HG03045 (cell line): ENCODE results near the gene PRND.
"Not testable (repeated sequence)": the region's sequence is repeated elsewhere in the genome, so short reads cannot be mapped to it uniquely, and the experiment has no call there.

Experiments
- ATAC-seq: cut with Tn5 transposase; IDR thresholded peaks from one replicate; pipeline ENCODE4 v1.9.1; 2021; ENCODE audit warnings: mild to moderate bottlenecking, moderate library complexity; ENCODE audit not compliant: unreplicated experiment

Gene PRND, protein sequence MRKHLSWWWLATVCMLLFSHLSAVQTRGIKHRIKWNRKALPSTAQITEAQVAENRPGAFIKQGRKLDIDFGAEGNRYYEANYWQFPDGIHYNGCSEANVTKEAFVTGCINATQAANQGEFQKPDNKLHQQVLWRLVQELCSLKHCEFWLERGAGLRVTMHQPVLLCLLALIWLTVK

DNA sequence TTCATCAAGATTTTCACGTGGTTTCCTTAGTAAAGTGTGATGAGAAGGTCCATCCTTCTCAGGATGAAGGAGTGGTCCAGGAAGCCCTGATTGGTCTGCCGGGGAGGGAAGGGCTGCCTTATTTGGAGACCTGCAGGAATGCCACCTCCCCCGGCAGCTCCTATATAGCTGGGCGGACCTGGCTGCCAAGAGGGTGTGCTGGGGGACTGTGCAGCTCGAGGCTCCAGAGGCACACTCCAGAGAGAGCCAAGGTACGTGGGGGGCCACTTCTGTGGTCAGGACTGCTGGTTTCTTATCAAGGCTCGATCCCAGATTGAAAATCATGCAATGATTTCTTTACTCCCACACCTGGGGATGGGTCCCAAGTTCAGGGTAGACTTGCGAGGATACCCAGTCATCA lies at the start of gene PRND:
PRND (plus strand) TSS at position 191 of the 400 bp plus-strand sequence. CDS start 2,643 bp downstream, outside the sequence.
- no peak for ATAC-seq

DNA sequence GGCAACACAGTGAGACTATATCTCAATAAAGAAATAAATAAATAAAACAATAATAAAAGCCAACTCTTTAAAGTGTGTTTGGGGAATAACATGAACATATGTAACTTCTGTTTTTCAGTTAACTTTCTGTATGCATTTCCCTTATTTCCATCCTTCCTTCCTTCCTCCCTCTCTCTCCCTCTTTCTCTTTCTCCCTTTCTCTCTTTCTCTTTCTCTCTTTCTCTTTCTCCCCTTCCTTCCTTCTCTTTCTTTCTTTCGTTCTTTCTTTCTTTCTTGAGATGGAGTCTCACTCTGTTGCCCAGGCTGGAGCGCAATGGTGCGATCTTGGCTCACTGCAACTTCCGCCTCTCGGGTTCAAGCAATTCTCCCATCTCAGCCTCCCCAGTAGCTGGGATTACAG lies 48.8 kb upstream of the PRND start:
- no peak for ATAC-seq

DNA sequence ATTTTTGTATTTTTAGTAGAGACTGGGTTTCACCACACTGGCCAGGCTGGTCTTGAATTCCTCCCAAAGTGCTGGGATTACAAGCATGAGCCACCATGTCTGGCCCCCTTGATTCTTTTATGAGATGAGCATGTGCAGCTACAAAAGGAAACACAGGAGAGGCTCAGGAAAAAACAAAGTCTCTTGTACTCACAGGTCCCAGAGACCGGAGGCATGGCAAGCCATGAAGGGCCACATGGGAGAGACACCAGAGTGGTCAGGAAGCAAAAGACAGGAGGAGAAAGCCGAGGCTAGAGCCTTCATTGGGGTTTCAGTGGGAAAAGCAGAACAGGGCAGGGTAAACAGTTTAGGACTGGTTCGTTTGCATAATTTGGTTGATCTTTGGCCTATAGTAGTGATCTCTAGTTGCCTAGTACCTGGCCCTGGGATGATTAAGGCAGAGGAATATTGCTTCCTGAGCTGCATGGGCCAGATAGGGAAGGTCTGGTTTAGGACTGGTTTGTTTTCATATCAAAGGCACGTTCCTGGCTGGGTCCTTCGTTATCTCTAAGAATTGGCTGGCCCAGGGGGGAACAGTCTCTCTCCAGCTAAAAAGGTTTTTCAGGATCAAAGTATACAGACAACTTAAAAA lies 48.2 kb upstream of the PRND start:
- ATAC-seq = no peak

DNA sequence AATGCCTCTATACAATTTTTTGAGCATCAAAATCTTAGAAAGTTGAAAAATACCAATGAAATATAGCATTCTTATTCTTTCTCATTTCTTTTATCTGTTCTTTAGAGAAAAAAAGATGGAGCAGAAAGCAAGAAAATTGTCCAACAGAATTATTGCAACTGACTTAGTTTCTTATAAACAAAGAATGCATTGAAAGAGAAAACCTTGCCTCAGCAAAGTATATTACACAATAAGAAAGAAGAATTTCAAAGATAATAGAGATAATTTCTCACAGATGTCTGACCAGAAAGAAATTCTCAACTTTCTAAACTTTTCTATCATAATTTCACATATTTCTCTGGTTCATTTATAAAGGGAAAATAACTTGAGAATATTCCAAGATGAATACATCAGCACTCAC lies 47.0 kb upstream of the PRND start:
- no peak for ATAC-seq

DNA sequence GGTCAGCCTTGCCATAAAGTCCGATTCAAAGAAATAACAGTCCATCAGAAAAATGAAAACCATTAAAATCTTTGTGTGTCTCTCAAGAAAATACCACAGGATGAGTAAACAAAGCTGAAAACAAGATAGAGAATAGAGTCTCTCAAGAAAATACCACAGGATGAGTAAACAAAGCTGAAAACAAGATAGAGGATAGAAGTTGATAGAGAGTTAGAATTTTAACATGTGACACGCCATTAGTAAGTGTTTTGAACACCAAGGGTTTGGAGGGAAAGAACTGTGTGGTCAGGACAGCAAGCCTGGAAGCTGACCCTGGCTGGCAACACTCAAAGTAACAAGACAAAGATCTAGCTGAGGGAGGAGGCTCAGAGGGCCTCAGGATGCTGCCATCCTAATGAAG lies 43.9 kb upstream of the PRND start:
- no peak for ATAC-seq

DNA sequence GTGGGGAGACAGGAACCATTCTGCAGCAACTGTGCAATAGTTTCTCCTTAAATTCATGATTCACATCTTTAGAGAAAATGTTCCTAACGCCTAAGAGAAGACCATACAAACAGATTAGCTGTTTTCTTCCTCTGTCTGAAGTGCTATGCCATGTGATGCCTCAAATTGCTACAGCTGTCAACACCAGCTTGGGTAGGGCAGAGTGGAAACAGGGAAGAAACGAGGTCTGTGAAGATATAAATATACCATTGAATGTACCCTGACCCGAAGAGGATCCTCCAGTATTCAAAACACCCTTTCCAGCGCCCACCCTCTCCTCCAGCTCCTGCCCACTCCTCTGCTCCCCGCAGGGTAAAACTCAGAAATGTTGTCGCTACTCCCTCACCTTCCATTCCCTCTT lies 40.3 kb upstream of the PRND start:
- ATAC-seq = no peak

DNA sequence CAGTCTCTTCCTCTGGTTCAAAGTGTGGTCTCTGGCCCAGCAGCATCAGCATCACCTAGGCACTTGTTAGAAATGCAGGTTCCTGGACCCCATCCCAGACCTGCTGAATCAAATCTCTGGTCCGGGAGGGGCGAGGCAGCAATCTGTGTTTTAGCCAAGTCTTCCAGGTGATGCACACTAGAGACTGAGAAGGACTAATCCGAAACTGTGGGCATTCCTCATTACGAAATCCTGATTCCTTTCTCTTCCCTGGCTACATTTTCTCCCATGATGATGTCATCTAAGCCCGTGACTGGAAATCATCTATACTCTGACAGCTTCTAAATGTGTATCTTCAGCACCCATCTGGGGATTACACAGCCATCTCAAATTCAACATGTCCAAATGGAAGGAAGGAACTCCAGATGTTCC lies 39.7 kb upstream of the PRND start:
- no peak for ATAC-seq

DNA sequence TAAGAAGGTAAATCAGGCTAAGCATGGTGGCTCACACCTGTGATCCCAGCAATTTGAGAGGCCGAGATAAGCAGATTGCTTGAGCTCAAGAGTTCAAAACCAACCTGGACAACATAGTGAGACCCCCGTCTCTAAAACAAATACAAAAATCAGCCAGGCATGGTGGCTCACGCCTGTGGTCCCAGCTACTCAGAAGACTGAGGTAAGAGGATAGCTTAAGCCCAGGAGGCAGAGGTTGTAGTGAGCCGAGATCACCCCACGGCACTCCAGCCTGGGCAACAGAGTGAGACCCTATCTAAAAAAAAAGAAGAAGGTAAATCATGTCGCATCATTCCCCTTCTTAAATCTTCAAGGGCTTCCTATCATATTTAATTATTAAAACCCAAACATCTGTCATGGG lies 39.0 kb upstream of the PRND start:
- no peak for ATAC-seq

DNA sequence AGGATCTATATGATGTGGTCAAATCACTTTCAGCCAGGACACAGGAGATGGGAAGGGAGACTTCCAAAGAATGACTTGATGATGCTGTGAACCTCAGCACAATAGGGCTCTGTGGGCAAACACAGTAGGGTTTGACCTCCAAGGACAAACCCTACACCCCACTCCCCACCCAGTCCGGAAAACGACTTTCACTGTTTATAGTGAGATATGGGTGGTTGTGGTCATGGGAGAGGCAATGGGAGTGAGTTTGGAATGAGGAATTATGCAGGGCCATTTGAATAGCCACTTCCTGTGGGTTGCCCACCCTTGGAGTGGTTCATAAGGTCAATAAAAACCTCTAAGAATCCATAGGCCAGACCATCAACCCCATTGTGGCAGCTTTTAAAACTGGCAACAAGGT lies 38.4 kb upstream of the PRND start:
- ATAC-seq = no peak

DNA sequence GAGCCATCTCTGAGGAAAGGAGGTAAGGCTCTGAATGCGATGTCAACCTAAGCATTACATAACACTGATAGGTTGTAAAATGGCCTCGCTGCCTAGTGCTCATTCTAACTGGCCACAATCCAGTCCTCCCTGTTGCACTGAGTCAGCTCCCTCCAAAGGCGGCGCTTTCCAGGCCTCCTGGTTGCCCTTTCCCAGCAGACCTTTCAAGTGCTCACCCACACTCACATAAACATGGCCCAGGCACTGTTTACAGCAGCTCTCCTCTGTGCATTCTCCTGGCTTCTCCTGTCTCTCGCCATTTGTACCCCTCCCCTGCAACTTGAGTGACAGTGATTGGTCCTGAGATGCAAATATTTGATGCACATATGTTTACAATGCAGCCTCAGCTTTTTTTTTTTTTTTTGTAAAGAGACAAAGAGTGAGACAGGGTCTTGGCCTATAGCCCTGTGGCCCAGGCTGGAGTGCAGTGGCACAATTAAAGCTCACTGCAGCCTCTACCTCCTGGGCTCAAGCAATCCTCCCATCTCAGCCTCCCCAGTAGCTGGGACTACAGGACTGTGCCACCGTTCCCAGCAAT lies 36.8 kb upstream of the PRND start:
- ATAC-seq = no peak

DNA sequence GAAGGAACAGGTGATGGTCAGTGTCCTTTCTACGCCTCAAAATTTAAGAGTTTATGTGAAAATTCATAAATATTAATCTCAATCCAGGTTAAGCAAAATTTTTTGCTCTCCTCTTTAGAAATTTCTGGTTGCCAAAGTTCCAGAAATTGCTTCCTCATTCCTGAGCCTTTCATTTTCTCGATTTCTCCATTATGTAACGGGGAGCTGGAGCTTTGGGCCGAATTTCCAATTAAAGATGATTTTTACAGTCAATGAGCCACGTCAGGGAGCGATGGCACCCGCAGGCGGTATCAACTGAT lies 35.8 kb upstream of the PRND start:
- no peak for ATAC-seq

DNA sequence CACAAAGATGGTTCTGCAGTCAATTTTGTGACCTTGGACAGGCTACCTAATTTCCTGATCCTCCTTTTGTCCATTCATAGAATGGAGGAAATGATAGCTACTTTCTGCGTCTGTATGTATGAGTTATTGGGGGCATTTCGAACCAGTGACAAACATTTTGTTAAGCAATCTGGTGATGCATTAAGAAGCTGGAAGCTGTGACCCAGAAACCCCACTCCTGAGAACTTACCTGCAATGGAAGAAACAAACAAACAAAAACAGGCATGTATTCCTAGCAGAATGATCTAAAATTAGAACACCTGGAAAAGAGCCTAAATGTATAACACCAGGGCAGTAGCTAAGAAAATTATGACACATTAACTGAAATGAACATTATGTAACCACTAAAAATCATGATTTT lies 33.4 kb upstream of the PRND start:
- no peak for ATAC-seq

DNA sequence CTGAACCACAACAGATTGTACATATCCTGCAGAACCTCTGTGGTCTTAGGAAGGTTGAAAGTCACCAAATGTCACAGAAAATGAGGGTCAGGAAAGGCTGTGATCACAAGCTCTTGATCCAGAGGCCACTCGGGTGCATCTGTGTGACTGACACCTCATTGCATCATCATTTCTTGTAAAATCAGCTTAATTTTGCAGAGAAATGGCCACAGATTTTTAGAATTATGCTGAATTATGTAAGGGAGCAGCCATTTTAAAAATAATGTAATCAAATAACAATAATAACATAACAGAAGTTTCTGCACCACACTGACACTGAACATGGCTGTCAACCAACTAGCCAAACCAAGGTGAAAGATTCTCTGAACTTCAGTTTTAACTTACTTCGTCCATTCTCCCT lies 32.5 kb upstream of the PRND start:
- no peak for ATAC-seq

DNA sequence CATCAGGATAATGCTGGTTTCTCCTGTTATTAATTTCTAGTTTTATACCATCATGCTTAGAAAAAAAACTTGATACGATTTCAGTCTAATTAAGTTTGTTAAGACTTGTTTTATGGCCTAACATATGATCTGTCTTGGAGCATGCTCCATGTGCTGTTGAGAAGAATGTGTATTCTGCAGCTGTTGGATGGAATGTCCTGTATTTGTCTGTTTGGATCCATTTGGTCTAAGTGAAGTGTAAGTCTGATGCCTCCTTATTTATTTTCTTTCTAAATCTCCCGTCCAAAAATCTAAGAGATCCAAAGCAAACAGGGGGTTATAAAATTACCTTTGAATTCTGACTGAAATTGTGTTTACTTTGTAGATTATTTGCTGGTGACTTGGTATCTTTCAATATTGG lies 30.0 kb upstream of the PRND start:
- ATAC-seq = no peak

DNA sequence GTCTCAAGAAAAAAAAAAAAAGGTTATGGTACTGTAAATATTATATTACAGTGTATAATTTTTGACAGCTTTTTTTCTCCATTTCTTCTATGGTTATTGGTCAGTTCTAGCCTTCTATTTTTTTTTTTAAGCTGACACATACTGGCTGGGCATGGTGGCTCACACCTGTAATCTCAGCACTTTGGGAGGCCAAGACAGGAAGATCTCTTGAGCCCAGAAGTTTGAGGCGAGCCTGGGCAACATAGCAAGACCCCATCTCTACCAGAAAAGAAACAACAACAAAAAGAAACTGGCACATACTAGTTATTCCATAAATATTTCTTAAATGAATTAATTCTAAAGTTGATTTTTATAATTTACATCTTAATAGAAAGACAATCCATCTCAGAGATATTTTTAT lies 27.6 kb upstream of the PRND start:
- ATAC-seq = no peak

DNA sequence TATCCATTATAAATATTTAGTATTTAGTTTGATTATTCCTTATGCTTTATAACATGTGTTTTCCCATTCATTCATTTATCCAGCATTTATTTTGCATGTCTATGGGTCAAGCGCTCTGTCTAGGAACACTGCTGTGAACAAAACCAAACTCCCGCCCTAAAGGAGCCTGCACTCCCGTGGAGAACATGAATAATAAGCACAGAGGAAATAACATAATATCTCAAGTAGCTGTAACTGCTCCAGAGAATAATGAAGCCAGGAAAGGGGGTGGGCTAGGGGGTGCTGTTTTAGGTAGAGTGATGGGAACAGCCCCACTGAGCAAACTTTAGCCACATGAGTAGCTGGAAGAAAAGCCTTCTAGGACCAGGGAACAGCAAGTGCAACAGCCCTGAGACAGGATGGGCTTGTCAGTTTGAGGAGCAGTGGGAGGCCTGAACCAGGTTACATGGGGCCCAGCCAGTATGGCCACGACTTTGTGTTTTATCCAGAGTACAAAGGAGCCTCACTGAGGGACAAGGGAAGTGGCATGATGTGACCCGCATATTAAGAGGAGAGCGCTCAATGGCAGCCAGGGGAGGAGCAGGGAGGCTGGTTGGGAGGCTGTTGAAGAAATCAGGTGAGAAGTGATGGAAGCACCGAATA lies 24.4 kb upstream of the PRND start:
- no peak for ATAC-seq

DNA sequence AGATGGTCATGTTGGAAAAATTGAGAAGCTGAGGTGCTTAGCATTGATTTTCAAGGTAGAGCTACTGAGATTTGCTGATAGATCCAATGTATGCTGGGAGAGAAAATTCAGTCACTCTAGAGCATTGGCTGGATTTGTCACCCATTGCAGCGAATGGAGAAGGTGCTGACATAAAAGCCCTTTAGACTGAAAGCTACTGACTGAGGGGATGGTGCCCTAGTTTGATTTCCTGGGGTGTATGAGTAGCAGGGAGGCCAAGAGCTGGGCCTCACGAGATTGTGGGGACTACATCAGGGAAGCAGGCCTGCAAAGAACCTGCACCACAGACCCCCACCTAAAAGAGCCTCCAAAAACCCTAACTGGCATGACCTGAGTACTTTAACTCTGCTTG lies 23.9 kb upstream of the PRND start:
- ATAC-seq = no peak

DNA sequence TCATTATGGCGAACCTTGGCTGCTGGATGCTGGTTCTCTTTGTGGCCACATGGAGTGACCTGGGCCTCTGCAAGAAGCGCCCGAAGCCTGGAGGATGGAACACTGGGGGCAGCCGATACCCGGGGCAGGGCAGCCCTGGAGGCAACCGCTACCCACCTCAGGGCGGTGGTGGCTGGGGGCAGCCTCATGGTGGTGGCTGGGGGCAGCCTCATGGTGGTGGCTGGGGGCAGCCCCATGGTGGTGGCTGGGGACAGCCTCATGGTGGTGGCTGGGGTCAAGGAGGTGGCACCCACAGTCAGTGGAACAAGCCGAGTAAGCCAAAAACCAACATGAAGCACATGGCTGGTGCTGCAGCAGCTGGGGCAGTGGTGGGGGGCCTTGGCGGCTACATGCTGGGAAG lies 22.5 kb upstream of the PRND start:
- ATAC-seq = no peak

DNA sequence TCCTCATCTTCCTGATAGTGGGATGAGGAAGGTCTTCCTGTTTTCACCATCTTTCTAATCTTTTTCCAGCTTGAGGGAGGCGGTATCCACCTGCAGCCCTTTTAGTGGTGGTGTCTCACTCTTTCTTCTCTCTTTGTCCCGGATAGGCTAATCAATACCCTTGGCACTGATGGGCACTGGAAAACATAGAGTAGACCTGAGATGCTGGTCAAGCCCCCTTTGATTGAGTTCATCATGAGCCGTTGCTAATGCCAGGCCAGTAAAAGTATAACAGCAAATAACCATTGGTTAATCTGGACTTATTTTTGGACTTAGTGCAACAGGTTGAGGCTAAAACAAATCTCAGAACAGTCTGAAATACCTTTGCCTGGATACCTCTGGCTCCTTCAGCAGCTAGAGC lies 21.8 kb upstream of the PRND start:
- no peak for ATAC-seq

DNA sequence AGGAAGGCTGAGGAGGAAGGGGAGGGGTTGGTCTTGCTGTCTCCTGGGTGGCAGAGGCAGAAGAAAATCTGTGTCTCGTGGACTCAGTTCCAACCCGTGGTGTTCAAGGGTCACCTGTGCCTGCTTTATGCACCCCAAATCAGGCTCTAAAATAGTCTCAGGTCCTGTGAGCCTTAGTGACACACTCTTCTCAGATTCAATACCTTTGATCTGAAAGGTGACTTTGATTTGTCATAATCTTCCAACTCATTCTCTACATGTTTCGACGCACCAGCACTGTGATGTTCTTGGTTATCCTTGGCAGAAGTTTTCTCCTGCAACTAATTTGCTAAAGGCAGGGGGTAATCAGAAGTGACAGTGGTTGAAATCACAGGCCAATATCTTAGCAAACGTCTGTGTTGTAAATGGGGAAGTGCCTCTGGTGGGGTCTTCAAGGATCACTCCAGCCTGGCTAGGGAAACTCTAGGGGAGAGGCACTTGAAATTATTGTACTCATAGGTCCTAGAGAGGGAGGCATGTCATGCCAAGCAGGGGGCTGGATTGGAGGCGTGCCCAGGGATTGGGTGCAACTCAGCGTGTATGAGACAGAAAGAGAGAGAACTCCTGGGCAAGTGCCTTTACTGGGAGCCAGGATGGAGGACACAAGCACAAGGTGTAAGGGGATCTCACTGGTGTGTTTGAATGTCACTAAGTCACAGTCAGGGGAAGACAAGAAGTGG lies 19.0 kb upstream of the PRND start:
- ATAC-seq = no peak

DNA sequence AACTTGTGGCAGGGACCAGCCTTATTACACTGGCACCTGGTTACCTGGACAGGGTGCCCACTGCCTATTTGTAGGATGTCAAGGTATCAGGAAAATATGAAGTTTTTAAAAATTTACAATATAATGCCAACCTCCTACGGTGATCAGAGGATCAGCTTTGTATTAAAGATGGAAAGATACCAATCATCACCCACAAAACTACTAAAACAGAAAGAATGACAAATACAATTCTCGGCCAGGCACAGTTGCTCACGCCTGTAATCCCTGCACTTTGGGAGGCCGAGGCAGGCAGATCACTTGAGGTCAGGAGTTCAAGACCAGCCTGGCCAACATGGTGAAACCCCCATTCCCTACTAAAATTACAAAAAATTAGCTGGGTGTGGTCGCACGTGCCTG lies 18.4 kb upstream of the PRND start:
- ATAC-seq = no peak

DNA sequence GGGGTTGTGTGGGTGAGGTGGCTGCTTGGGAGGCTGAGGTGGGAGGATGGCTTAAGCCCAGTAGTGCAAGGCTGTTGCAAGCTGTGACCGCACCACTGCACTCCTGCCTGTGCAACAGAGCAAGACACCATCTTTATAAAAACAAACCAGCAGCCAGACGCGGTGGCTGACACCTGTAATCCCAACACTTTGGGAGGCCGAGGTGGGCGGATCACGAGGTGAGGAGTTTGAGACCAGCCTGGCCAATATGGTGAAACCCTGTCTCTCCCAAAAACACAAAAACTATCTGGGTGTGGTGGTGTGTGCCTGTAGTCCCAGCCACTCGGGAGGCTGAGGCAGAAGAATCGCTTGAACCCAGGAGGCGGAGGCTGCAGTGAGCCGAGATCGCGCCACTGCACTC lies 14.8 kb upstream of the PRND start:
- not testable (repeated sequence) for ATAC-seq
